Measurements from ENCODE around the gene GRIA3. TPM values are rescaled to one million over a fixed set of nuclear protein-coding genes. Genes with fewer than 3 reads are reported as not detected.

GRIA3 gene
- total RNA-seq, 1 experiment from 2014 or later = not detected

DNA sequence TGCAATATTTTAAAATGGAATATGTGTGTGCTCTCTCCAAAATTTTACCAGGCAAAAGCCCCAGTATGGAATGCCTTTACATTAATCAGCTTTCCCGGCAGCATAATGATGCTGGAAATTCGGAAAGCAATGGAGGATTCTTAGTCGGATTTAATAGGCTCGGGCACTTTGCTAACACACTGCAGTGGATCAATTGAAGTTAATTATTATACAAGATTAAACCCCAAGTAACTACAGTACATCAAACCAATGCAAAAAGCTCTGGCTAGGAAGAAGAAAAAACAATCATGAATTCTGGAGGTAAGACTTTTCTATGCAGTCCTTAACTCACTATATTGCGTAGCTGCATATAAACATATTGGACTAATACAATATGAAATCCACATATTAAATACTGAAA lies 43.6 kb upstream of the GRIA3 start:
- H2AFZ ChIP-seq (ENCODE audit: low read depth, low read length, poor library complexity, severe bottlenecking) = no peak overlapping the region
- intact Hi-C loops (cut with micrococcal nuclease) = no loop called here
- no peak overlapping the region for H3K4me3 ChIP-seq (replicated peaks in 1 of 2; ENCODE audit: low read depth in 1 of 2, low read length in 2 of 2)
- ATAC-seq (no peak), DNase-seq (ENCODE audit: low read depth, low spot score) (no peak)
- POLR2A ChIA-PET = no interaction called here
- H3K9me2 ChIP-seq (ENCODE audit: insufficient read depth) = no peaks in the 10 kb centered on the region
- no TSS peak for BruUV-seq (replicated peaks)
- no peaks in the 10 kb centered on the region for H3K4me1 ChIP-seq (ENCODE audit: control insufficient read depth in 1 of 2, insufficient read depth in 2 of 2, low read length in 2 of 2)
- H3K79me2 ChIP-seq (ENCODE audit: insufficient read depth, low read length) = no peaks in the 10 kb centered on the region
- CTCF ChIA-PET = no interaction called here
- no peaks in the 10 kb centered on the region for H3K27me3 ChIP-seq (ENCODE audit: insufficient read depth, low read length)
- H4K20me1 ChIP-seq (ENCODE audit: insufficient read depth) = no peaks in the 10 kb centered on the region
- RAD21 ChIA-PET (ENCODE audit: low non-redundant PET in 1 of 2, low total read pairs in 2 of 2, uncharacterized antibody in 2 of 2, unreplicated experiment in 2 of 2) = no interaction called here
- H3K36me3 ChIP-seq (ENCODE audit: control insufficient read depth in 1 of 2, insufficient read depth in 2 of 2, low read length in 2 of 2) = no peaks in the 10 kb centered on the region
- TF ChIP-seq YY1 (IDR thresholded peaks at IDR 0.05; ENCODE audit: extremely low read depth, insufficient replicate concordance, low read depth, low read length) = no peak
- TF ChIP-seq CBX3 (IDR thresholded peaks at IDR 0.05; ENCODE audit: low read depth) = no peak
- no peak for TF ChIP-seq FOSL1 (IDR thresholded peaks at IDR 0.05; ENCODE audit: low read depth)
- TF ChIP-seq SP1 (IDR thresholded peaks at IDR 0.05; ENCODE audit: low read depth) = no peak
- TF ChIP-seq, protein P1, sequence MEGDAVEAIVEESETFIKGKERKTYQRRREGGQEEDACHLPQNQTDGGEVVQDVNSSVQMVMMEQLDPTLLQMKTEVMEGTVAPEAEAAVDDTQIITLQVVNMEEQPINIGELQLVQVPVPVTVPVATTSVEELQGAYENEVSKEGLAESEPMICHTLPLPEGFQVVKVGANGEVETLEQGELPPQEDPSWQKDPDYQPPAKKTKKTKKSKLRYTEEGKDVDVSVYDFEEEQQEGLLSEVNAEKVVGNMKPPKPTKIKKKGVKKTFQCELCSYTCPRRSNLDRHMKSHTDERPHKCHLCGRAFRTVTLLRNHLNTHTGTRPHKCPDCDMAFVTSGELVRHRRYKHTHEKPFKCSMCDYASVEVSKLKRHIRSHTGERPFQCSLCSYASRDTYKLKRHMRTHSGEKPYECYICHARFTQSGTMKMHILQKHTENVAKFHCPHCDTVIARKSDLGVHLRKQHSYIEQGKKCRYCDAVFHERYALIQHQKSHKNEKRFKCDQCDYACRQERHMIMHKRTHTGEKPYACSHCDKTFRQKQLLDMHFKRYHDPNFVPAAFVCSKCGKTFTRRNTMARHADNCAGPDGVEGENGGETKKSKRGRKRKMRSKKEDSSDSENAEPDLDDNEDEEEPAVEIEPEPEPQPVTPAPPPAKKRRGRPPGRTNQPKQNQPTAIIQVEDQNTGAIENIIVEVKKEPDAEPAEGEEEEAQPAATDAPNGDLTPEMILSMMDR (IDR thresholded peaks at IDR 0.05 in 2 of 3, conservative IDR thresholded peaks at IDR 0.05 in 1 of 3; ENCODE audit: borderline replicate concordance in 1 of 3, insufficient read depth in 1 of 3, low read depth in 2 of 3, low read length in 2 of 3) = no peak
- no peak for TF ChIP-seq EZH2 (IDR thresholded peaks at IDR 0.05)
- no peak for TF ChIP-seq ZNF274 (IDR thresholded peaks at IDR 0.05; ENCODE audit: low read depth, low read length)
- TF ChIP-seq EGR1 (IDR thresholded peaks at IDR 0.05; ENCODE audit: low read depth) = no peak
- no peak for TF ChIP-seq CEBPB (IDR thresholded peaks at IDR 0.05; ENCODE audit: low read depth)
- no peak for TF ChIP-seq ZFX (IDR thresholded peaks at IDR 0.05)
- TF ChIP-seq RAD21 (IDR thresholded peaks at IDR 0.05; ENCODE audit: low read depth) = no peak
- TF ChIP-seq, protein P2, sequence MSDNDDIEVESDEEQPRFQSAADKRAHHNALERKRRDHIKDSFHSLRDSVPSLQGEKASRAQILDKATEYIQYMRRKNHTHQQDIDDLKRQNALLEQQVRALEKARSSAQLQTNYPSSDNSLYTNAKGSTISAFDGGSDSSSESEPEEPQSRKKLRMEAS (IDR thresholded peaks at IDR 0.05) = no peak
- TF ChIP-seq, protein P3, sequence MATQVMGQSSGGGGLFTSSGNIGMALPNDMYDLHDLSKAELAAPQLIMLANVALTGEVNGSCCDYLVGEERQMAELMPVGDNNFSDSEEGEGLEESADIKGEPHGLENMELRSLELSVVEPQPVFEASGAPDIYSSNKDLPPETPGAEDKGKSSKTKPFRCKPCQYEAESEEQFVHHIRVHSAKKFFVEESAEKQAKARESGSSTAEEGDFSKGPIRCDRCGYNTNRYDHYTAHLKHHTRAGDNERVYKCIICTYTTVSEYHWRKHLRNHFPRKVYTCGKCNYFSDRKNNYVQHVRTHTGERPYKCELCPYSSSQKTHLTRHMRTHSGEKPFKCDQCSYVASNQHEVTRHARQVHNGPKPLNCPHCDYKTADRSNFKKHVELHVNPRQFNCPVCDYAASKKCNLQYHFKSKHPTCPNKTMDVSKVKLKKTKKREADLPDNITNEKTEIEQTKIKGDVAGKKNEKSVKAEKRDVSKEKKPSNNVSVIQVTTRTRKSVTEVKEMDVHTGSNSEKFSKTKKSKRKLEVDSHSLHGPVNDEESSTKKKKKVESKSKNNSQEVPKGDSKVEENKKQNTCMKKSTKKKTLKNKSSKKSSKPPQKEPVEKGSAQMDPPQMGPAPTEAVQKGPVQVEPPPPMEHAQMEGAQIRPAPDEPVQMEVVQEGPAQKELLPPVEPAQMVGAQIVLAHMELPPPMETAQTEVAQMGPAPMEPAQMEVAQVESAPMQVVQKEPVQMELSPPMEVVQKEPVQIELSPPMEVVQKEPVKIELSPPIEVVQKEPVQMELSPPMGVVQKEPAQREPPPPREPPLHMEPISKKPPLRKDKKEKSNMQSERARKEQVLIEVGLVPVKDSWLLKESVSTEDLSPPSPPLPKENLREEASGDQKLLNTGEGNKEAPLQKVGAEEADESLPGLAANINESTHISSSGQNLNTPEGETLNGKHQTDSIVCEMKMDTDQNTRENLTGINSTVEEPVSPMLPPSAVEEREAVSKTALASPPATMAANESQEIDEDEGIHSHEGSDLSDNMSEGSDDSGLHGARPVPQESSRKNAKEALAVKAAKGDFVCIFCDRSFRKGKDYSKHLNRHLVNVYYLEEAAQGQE (IDR thresholded peaks at IDR 0.05; ENCODE audit: low read depth) = no peak
- TF ChIP-seq, protein P4, sequence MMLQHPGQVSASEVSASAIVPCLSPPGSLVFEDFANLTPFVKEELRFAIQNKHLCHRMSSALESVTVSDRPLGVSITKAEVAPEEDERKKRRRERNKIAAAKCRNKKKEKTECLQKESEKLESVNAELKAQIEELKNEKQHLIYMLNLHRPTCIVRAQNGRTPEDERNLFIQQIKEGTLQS (IDR thresholded peaks at IDR 0.05) = no peak
- no peak for TF ChIP-seq POLR2AphosphoS5 (IDR thresholded peaks at IDR 0.05; ENCODE audit: low read depth, low read length)
- no peak for TF ChIP-seq EZH2phosphoT487 (IDR thresholded peaks at IDR 0.05; ENCODE audit: borderline replicate concordance)
- TF ChIP-seq POLR2A (IDR thresholded peaks at IDR 0.05; ENCODE audit: borderline replicate concordance, extremely low read depth, insufficient read depth, insufficient read length) = no peak
- H3K4me2 ChIP-seq (ENCODE audit: low read length) = no peak overlapping the region
- no peaks in the 10 kb centered on the region for H3K9me3 ChIP-seq (ENCODE audit: control insufficient read depth in 1 of 2, insufficient read depth in 1 of 2, low read depth in 1 of 2, low read length in 2 of 2)
- H3K27ac ChIP-seq (ENCODE audit: low read depth, low read length) = no peak overlapping the region
- H3K9ac ChIP-seq (ENCODE audit: low read length) = no peak overlapping the region
